Smooth muscle cell (in vitro differentiated cells): Measurements from ENCODE around the gene DENND4B. TPM values are rescaled to one million over a fixed set of nuclear protein-coding genes. Genes with fewer than 3 reads are reported as not detected.

Experiments used
- DNase-seq: peaks from one replicate; lab custom pipeline; 2025; ENCODE audit not compliant: unreplicated experiment; lab: John Stamatoyannopoulos, UW
- H2AFZ ChIP-seq: fragments of 200-600 bp; sonication (generic); 2 replicates; pipeline ENCODE4 v1.6.0; 2016; ENCODE audit warnings: antibody characterized with exemption, low read depth, mild to moderate bottlenecking
- H3F3A ChIP-seq: fragments of 200-600 bp; sonication (generic); 2 replicates; pipeline ENCODE4 v1.6.0; 2017; ENCODE audit warnings: antibody characterized with exemption, low read depth
- H3K27ac ChIP-seq: fragments of 200-600 bp; sonication (generic); 2 replicates; pipeline ENCODE4 v1.5.1; 2016; ENCODE audit warnings: low read depth, mild to moderate bottlenecking
- H3K27me3 ChIP-seq: fragments of 200-600 bp; sonication (generic); 2 replicates; pipeline ENCODE4 v1.6.1; 2016; ENCODE audit warnings: low read depth, mild to moderate bottlenecking
- H3K36me3 ChIP-seq: fragments of 200-600 bp; sonication (generic); 2 replicates; pipeline ENCODE4 v1.5.1; 2016; ENCODE audit warnings: low read depth
- H3K4me1 ChIP-seq: fragments of 200-600 bp; sonication (generic); 2 replicates; pipeline ENCODE4 v1.5.1; 2016; ENCODE audit warnings: low read depth
- H3K4me2 ChIP-seq: fragments of 200-600 bp; sonication (generic); 2 replicates; pipeline ENCODE4 v1.6.0; 2016; ENCODE audit warnings: mild to moderate bottlenecking
- H3K4me3 ChIP-seq: fragments of 200-600 bp; sonication (generic); 2 replicates; pipeline ENCODE4 v1.5.1; 2016; ENCODE audit warnings: mild to moderate bottlenecking
- H3K79me2 ChIP-seq: fragments of 200-600 bp; sonication (generic); 2 replicates; pipeline ENCODE4 v1.6.0; 2016; ENCODE audit warnings: low read depth, mild to moderate bottlenecking
- H3K9ac ChIP-seq: fragments of 200-600 bp; sonication (generic); 2 replicates; pipeline ENCODE4 v1.6.0; 2016; ENCODE audit warnings: low read depth
- H3K9me3 ChIP-seq: fragments of 200-600 bp; sonication (generic); replicated peaks from 2 replicates; pipeline ENCODE4 v1.5.1; 2016; ENCODE audit warnings: low read depth
- H4K20me1 ChIP-seq: fragments of 200-600 bp; sonication (generic); 2 replicates; pipeline ENCODE4 v1.6.0; 2016; ENCODE audit warnings: low read depth
- CTCF ChIP-seq: fragments of 200-600 bp; sonication (generic); IDR thresholded peaks from 2 replicates; pipeline ENCODE4 v1.5.1; 2017; ENCODE audit warnings: borderline replicate concordance, mild to moderate bottlenecking, antibody characterized with exemption; ENCODE audit not compliant: insufficient read depth, poor library complexity, severe bottlenecking
- WGBS: methylation state at CpG from one replicate; pipeline ENCODE4 v1.1.7; 2016; ENCODE audit warnings: low lambda C conversion rate; 5-methylcytosine and 5-hydroxymethylcytosine counted together
- polyA plus RNA-seq: library from polyadenylated mRNA; unstranded; fragments of >200 nt; fragmentation: Nextera tagmentation; extraction: Ambion mirVana; gene quantifications from 2 replicates; pipeline ENCODE4 v1.2.1, GENCODE V29; 2016
- total RNA-seq: library from RNA; depleted of rRNA; stranded (reverse); fragments of >200 nt; gene quantifications from 2 replicates; pipeline ENCODE4 v1.2.3, GENCODE V29; 2014

DENND4B gene
- total and polyA plus RNA-seq, 2 experiments from 2014 or later: 9.7 to 16.3 TPM

GRCh38 chr1:153953859-153954365, 7.4 kb upstream of the DENND4B start:
- no peaks in the 10 kb centered on the region for H3K9me3 ChIP-seq
- H3K27ac ChIP-seq: no peak overlapping the region
- no peaks in the 10 kb centered on the region for H3K36me3 ChIP-seq

GRCh38 chr1:153951801-153952200, 5.3 kb upstream of the DENND4B start:
- no peak overlapping the region for H3K4me3 ChIP-seq
- H3K27ac ChIP-seq: no peak overlapping the region
- peaks cover 36% of the 10 kb centered on the region for H4K20me1 ChIP-seq
- no peaks in the 10 kb centered on the region for H3K36me3 ChIP-seq
- no peaks in the 10 kb centered on the region for H3K27me3 ChIP-seq
- no peak for DNase-seq
- H3K9ac ChIP-seq: no peak overlapping the region
- no peaks in the 10 kb centered on the region for H3F3A ChIP-seq
- H2AFZ ChIP-seq: no peak overlapping the region
- H3K79me2 ChIP-seq: peaks cover 32% of the 10 kb centered on the region
- H3K4me1 ChIP-seq: no peaks in the 10 kb centered on the region
- no peaks in the 10 kb centered on the region for H3K9me3 ChIP-seq
- 100% methylated on average over 2 of the region's 2 CpGs for WGBS
- H3K4me2 ChIP-seq: no peak overlapping the region
- TF ChIP-seq CTCF: no peak

More at GRCh38 chr1:153953859-153954365, 7.4 kb upstream of the DENND4B start:
- Histone ChIP-seq H4K20me1 (peaks cover 48% of the 10 kb centered on the region), H3K4me3 (no peak overlapping the region), H3F3A (no peaks in the 10 kb centered on the region), H3K4me2 (no peak overlapping the region), H3K9ac (no peak overlapping the region), H3K4me1 (peaks cover 4% of the 10 kb centered on the region), H3K27me3 (no peaks in the 10 kb centered on the region), H3K79me2 (peaks cover 46% of the 10 kb centered on the region), H2AFZ (no peak overlapping the region)
- 95% methylated on average over 4 of the region's 4 CpGs for WGBS
- TF ChIP-seq CTCF: no peak
- no peak for DNase-seq

- no peak overlapping the region for H2AFZ ChIP-seq
- H3K4me2 ChIP-seq: no peak overlapping the region
- H3F3A ChIP-seq: no peaks in the 10 kb centered on the region
- H3K4me1 ChIP-seq: no peaks in the 10 kb centered on the region
- no peak overlapping the region for H3K27ac ChIP-seq
- no peak overlapping the region for H3K4me3 ChIP-seq
- no peak for DNase-seq
- no peaks in the 10 kb centered on the region for H3K27me3 ChIP-seq
- WGBS: 98% methylated on average over 8 of the region's 11 CpGs
- TF ChIP-seq CTCF: no peak
- H3K9me3 ChIP-seq: no peaks in the 10 kb centered on the region
- peaks cover 30% of the 10 kb centered on the region for H4K20me1 ChIP-seq
- no peaks in the 10 kb centered on the region for H3K36me3 ChIP-seq
- no peak overlapping the region for H3K9ac ChIP-seq
- H3K79me2 ChIP-seq: peaks cover 28% of the 10 kb centered on the region
These were observed 4.7 kb upstream of the DENND4B start for GRCh38 chr1:153951183-153951582.
